NK-92 (cell line): ENCODE results near the gene ERAP2.
A peak's percentile ranks its signal among the peaks of the same experiment; 100 is the strongest.

Source experiments
- DNase-seq: peaks from one replicate; lab custom pipeline; 2025; ENCODE audit not compliant: unreplicated experiment; lab: John Stamatoyannopoulos, UW

The ERAP2 gene

DNA sequence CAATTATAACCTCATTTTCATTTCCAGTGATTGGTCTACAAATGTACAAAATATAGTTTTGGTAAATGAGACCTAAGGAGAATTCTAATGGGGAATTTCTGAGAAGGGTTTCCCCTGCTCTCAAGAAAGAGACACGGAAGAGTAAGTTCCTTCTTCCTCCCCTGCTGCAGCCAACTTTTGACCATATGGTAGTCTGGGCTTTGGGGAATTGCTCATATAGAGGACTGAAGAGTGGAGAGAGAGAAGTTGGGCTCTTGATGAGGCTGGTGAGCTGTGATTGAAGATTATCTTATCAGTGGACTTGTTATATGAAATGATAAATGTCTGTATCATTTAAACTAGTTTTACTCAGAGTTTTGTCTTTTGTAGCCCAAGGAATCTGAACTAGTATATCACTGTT is 55.3 kb downstream of the ERAP2 start:
- no peak for DNase-seq

DNA sequence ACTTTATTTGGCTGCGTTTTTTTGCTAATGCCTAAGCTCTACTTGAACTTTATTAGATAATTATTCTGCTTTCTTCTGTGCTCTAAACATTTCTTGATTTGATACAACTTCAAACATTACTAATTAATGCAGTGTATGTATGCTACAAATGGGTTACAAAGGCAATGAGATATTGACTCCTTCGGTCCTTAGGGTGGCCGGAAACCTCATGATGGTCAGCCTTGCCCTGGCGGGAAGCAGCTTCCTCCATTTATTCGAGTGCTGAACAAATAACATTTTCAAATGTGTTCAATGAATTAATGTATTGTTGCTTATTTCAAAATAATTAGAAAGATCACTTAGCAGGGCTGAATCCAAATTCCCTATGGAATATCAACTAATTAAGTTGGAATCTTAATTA is 55.7 kb downstream of the ERAP2 start:
- DNase-seq = no peak

DNA sequence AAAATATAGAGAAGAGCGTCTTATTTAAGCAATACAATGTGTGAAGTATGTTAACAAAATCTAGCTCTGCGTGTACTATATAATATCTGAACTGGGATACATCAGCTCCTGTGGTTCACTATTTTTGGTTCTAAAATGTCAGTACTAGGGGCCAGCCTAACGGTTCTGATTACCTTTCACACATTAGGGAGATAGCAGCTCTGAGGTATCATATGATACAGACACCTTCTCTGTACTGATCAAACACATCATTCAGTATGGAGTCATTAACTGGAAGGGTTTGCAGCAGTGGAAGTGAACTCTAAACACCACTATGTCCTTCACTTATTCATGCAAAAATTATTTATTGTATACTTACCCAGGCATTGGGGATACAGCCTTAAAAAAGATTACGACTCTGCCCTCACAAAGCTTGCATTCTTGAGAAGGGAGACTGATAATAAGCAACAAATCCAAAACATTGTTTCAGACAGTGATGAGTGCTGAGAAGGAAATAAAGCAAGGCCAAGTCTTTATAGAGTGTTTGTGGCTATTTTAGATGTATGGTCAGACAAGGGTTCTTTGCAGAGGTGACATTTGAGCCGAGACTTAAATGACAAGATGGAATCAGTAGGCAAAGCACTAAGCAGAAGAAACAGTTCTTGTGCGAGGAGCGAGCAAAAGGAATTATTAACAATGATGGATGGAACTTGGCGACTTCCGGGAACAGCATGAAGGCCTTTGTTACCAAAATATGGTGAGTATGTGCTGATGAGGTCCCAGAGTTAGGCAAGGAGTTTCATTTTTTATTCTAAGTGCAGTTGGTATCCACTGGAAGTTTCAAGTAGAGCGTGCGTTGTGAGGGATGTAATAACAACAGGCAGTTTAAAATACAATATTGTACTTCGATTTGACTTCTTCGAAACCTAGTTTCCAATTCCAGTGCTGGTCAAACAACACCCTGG is 57.7 kb downstream of the ERAP2 start:
- no peak for DNase-seq

DNA sequence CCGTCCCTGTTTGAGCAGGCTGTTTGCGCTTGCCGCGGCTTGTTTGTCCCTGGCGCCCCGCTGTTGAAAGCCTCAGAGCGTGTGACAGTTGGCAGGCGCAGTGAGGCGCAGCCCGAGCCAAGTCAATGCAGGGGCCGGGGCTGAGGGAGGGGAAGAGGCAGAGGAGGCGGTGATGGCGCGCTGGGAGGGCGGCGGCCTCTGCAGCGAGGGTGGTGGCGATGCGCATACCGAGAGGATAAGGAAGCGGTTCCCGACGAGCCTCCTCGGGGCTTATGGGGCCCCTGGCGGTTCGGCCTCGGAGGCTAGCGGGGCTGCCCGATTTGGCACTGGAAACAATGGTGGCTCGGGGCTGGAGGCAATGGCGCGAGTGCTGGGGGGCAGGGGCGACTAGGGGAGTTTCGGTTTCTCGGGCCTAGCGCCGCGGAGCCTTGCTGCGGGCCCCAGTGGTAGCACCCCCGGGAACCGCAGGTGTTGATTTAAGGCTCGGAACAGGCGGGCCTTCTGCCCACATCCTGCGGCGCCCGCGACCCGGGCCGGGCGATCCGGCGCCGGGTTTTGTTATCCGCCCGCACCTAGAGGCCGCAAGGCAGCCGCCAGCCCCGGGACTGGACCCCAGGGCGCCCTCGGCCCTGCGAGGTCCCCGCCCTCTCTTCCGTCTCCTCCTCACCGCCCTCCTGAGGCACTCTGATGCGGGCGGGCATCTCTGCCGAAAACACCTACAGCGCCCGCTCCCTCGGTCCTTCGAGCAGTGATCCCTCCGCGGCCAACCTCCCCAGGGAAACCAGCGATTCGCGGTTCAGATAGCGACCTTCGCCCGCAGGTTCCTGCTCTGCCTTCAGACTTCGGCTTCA is 58.6 kb downstream of the ERAP2 start:
- peak; percentile 44 for DNase-seq

DNA sequence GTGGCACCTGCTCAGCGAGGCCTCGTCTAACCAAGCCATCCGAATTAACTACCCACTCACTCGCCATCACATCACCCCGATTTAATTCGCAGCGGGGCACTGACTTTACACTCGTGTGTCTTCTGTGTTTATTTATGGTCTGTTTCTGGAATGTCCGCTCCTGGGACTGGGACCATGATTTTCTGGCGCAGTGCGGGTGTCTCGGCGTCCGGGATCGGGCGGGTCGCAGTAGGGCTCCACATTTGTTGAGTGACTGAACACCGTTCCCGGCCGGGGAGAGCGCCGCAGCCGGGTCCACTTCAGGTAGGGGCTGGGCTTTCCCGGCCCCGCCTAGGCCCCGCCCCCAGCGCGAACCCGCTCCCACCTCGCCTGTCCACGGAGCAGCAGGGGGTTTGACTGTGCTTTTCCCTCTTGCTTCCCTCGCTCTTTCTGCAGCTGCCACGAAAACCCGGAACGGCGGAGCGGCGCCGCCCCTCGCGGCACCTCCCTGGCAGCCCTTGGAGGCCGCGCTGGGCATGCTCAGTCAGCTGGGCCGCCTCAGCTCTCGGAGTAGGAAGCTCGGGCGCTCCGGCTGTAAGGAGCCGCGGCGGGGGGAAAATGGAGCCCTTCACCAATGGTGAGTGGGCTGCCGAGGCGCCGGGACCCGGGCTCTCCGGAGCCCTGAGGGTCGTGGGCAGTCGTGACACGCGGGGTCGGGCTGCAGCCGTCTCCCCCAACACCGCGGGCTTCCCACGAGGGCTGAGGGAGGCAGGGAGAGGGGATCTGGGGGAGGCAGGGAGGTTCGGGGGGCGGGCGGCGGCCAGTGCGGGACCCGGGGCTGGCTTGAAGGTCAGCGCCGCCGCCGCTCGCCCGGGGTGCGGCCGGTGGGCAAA is 59.5 kb downstream of the ERAP2 start, which contains the start of gene LNPEP:
TSS of gene LNPEP (plus strand) at position 522 of the 872 bp plus-strand sequence. CDS start at position 598, 76 bp downstream.
- DNase-seq = peak; percentile 63

DNA sequence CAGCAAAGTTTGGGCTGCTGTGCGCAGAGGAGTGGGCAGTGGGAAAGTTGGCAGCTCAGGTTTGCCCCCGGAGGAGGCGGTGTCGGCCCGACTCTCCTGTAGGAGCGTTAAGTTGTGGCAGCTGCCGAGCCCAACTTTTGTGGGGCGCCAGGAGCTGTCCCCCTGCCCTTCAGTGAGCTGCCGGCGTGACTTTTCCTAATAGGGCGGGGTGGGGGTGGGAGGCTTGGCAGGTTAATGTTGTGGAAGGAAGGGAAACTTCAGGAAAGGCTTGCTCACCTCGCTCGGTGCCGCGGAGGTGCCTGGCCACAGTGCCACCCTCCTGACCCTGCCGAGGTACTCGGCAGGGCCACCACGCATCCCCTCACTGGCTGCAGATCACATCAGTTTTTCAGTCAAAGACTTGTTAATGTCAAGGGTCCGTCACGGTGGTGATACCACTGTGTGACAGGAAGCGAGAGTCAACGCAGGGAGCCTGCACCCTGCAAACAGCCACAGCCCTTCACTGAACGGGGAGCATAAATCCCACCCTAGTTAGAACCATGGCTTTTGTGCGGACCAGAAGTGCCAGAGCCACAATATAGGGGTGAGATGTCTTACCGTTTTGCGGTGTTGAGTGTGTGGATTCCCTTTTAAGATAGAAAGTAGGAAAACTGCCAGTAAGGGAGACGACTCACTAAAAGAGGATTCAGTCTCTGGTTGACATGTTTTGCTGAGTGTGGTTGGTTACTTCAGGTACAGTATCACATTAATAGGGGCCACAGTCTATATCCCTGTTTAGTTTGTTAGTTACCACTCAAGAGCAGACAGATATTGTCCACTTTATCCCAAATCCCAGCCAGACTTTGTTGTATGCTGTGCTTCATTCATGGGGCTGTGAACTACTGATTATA is 60.4 kb downstream of the ERAP2 start:
- no peak for DNase-seq

DNA sequence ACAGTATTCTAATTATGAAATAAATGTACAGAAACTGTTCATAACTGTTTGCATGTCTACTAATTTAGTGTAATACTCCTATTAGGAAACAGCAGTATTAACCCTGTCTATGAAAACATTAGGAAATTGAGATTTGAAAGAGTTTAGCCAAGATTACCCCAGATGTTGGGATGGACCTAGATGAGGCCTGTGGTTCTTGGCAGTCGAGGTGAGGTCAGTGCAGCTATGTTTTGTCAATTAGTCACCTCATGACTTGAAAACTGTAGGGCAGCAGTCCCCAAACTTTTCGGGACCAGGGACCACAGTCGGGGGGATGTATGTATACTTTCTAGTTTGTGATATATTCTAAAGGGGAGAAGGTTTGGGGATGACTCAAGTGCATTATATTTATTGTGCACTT is 64.3 kb downstream of the ERAP2 start:
- no peak for DNase-seq

DNA sequence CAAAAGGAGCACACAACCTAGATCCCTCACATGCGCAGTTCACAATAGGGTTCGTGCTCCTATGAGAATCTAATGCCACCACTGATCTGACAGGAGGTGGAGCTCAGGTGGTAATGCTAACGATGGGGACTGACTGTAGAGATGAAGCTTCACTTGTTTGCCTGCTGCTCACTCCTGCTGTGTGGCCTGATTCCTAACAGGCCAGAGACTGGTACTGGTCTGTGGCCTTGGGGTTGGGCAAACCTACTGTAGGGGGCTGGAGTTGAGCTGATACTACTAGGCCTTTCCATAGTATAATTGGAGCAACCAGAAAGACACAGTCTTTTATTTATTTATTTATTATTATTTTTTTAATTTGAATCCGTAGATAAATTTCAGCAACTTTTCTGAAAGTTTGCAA is 64.8 kb downstream of the ERAP2 start:
- no peak for DNase-seq

DNA sequence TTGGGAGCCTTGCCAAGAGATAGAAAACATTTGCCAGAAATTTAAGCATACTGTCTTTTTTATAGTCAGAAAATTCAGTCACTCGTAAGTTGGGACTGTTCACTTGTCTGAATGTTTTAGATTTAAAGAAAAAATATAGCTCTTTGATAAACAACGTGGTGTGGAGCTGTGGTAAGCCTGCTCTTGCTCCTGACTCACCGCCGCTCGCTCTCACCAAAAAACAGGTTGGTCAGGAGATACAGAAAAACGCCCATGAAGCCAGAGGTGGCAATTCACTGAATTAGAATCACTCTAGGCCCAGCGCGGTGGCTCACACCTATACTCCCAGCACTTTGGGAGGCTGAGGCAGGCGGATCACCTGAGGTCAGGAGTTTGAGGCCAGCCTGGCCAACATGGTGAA is 65.8 kb downstream of the ERAP2 start:
- no peak for DNase-seq

DNA sequence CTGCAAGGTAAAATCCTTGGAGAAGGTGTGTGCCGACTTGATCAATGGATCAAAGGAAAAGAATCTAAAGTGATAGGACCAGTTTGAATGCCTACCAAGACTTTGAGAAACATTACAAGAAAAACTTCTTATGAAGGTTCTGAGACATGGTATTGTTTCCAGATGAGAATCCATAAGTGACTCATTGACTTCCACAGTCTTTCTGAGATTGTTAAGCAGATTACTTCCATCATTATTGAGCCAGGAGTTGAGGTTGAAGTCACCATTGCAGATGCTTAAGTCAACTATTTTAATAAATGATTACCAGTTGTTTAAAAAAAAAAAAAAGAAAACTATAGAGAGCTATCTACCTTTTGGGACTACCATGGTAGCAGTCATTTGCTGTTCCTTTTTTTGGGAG is 66.6 kb downstream of the ERAP2 start:
- no peak for DNase-seq

DNA sequence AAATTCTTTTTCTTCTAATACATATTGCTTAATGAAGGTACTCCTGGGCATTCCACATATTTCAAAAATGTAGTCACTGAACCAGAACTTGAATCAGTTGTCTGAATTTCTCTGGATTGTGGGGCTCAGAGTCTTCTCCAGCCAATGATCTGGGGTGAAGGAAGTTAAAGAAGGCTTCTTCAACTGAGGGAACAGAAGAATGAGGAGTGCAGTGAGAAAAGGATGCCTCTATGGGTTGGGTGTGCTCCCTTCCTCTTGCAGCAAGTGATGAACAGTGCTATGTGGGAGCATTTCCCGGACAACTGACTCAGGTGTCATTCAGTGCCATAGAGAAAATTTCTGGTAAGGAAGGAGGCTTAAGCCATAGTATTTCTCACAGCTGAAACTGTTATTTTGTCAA is 67.5 kb downstream of the ERAP2 start:
- no peak for DNase-seq

DNA sequence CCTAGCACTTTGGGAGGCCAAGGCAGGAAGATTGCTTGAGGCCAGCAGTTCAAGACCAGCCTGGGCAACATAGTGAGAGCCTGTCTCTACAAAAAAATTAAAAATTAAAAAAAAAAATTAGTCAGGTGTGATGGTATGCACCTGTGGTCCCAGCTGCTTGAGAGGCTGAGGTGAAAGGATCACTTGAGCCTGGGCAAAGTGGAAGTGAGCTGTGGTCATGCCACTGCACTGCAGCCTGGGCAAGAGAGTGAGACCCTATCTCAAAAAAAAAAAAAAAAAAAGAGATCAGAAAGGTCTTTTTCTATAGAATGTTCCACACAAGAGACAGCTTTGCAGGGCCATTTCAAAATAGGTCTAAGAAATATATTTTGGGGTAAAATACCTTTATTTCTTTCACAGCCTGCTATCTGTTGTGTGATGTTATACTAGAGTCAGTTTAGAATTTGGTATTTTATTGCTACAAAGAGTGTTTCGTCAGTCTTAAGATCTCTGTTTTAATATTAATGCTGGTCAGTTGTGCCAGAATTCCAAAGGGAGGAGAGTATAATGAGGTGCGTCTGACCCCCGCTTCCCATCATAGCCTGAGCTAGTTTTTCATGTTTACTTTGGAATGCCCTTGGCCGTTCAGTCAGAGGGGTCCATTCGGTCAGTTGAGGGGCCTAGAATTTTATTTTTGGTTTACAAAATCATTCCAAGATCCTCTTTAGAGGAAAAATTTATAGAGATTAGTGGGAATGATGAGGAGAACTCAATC is 69.0 kb downstream of the ERAP2 start:
- DNase-seq = no peak

DNA sequence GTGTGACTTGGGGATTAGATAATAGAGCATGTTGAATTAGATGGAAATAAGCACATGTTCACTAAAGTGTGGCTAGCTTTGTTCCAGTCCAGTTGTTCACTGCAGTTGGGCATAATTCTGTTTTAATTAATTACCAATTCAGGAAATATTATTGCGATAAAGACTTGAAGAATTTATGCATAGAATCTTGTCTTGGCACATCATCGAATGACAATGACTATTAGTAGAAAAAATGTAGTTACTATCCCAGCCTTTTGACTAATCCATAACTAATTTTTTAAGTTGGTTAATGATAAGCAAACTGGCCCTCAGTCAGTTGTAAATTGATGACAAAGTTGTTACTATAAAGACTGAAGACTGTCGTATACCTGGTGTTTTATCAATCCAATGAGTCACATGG is 70.1 kb downstream of the ERAP2 start:
- no peak for DNase-seq

DNA sequence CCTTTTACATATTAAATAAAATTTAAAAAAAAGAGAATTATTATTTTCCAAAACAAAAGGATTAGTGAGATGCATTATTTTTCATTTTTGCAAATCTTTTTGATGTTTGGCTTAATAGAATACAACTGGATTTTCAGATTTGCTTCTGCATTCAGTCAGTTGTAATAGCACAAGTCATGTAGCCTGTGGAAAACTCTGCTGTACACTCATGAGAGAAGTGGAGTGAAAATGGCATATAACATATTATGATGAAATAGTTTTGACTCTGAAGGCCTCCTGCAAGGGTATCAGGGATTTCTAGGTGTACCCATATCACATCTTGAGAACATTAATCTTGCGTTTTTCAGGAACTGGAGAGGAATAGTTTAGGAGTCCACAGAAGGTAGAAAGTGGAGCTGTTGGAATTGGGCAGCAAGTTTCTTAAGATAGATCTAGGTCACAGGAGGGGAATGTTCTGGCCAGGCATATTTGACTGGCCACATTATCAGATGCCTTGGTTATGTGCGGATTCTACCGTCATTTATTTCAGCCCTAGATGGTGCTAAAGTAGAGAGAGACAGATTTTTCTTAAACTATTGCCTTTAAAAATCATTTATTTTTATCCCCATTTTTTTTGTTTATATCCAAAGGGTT is 75.9 kb downstream of the ERAP2 start:
- no peak for DNase-seq

DNA sequence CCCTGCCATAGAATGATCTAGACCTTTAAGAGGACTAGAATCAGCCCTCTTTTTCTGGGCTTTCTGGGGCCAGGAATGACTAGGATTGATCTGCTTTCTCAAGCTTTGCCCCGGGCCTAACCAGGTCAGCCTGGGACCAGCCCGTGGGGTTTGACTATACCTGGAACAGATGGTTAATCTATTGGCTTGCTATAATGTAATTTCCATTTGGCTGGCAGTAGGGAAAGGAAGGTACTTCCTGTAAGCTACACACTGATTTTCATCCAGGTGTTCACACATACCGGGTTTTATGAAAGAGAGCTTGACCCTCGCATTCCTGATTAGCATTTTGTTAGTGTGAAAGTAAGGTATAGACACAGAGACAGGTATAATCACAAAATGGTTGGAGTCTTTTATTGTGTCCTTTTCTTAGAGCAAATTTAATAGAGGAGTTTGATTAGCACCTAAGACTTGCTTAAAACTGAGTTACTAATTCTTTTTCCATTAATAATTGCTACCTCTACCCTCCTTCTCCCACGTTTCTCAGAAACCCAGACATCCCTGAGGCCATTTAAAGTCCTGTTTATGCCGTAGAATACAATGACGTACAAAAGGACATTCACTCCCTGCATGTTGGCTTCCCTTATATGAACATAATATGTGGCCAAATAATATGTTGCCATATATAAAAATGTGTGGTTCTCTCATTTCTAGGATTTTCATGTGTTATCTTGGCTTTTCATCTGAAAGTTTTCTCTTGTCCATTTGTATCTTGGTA is 76.9 kb downstream of the ERAP2 start:
- no peak for DNase-seq

DNA sequence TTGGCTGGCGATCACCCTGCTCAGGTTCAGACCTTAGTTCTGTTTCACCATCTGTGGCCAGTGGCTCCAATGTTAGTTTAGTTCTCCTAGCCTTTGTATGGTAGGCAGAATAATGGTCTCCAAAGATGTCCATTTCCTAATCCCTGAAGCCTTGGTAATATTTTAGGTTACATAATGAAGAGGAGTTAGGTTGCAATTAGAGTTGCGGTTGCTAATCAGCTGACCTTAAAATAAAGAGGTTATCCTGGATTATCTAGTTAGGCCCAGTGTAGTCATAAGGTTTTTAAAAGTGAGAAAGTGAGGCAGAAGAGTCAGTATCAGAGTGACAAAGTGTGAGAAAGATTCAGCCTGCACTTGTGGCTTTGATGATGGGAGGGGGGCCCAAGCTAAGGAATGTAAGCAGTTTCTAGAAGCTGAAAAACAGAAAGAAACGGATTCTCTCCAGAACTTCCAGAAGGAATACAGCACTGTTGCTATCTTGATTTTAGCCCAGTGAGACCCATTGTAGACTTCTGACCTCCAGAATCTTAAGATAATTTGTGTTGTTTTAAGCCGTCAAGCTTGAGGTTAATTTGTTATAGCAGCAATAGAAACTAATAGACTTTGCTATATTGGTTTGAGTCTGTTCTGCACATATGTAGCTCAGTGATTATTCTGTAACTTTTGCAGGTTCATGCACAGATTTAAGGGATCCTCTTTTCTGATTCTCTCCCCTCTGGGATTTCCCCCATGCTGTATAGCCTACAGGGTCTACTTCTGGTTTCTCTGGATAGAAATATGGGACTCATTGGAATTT is 81.2 kb downstream of the ERAP2 start:
- DNase-seq = no peak

DNA sequence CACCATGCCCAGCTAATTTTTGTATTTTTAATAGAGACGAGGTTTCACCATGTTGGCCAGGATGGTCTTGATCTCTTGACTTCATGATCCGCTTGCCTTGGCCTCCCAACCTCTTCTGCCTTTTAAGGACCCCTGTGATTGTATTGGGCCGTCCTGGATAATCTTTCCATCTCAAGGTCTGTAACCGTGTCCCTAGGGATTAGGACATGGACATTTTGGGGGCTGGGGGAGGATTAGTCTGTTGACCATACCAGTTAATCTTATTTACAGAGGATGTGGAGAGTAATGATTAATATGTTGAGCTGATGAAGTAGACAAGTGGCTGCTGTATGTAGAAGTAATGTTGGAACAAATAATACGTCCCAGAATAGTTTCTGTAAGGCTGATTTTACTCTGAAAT is 82.7 kb downstream of the ERAP2 start:
- no peak for DNase-seq
